Activated CD8-positive, alpha-beta T cell treated with anti-CD3 and anti-CD28 coated beads for 36 hours (primary cell): ENCODE measurements around the gene KRT85. TPM values are rescaled to one million over a fixed set of nuclear protein-coding genes. Genes with fewer than 3 reads are reported as not detected.

Experiments used
- ATAC-seq: fragments of 200-7000 bp; cut with Tn5 transposase; one replicate; pipeline ENCODE4 v1.10.0; 2021; ENCODE audit warnings: mild to moderate bottlenecking, moderate library complexity
- CTCF ChIA-PET: fragments of 350-600 bp; sonication (Branson Sonifier 250); formaldehyde crosslinking; loops from one replicate; lab custom pipeline; 2021; ENCODE audit warnings: antibody characterized with exemption; lab: Charles Lee
- POLR2A ChIA-PET: fragments of 350-600 bp; sonication (Branson Sonifier 250); formaldehyde crosslinking; loops from one replicate; lab custom pipeline; 2021; ENCODE audit warnings: antibody characterized with exemption; lab: Charles Lee
- DNase-seq: peaks from one replicate; pipeline ENCODE4 v3.0.0-alpha.2; 2020
- H3K27ac Mint-ChIP-seq: one replicate; pipeline ENCODE4 v1.8.0; 2021; ENCODE audit warnings: mild to moderate bottlenecking, mixed read lengths
- H3K27me3 Mint-ChIP-seq: one replicate; pipeline ENCODE4 v1.8.0; 2021; ENCODE audit warnings: mixed read lengths
- H3K36me3 Mint-ChIP-seq: one replicate; pipeline ENCODE4 v1.8.0; 2021; ENCODE audit warnings: low read depth, mixed read lengths
- H3K4me1 Mint-ChIP-seq: one replicate; pipeline ENCODE4 v1.8.0; 2021; ENCODE audit warnings: low read depth, mixed read lengths
- H3K4me3 Mint-ChIP-seq: one replicate; pipeline ENCODE4 v1.8.0; 2021; ENCODE audit warnings: mild to moderate bottlenecking, moderate library complexity, mixed read lengths
- H3K9me3 Mint-ChIP-seq: one replicate; pipeline ENCODE4 v1.8.0; 2021; ENCODE audit warnings: mixed read lengths
- intact Hi-C: fragments of 100-400 bp; cut with micrococcal nuclease; formaldehyde crosslinking; loops from one replicate; pipeline ENCODE4 v1.10.0; 2022
- total RNA-seq, 2 experiments: library from RNA; stranded (reverse); gene quantifications; one replicate each; pipeline ENCODE4 v1.2.3, GENCODE V29; 2021
- TF ChIP-seq, protein P1 (sequence below): fragments of 200-600 bp; IDR thresholded peaks from one replicate; pipeline ENCODE4 v1.8.0; 2022; ENCODE audit warnings: antibody characterized with exemption, mild to moderate bottlenecking

KRT85 gene
- not detected for total RNA-seq

DNA sequence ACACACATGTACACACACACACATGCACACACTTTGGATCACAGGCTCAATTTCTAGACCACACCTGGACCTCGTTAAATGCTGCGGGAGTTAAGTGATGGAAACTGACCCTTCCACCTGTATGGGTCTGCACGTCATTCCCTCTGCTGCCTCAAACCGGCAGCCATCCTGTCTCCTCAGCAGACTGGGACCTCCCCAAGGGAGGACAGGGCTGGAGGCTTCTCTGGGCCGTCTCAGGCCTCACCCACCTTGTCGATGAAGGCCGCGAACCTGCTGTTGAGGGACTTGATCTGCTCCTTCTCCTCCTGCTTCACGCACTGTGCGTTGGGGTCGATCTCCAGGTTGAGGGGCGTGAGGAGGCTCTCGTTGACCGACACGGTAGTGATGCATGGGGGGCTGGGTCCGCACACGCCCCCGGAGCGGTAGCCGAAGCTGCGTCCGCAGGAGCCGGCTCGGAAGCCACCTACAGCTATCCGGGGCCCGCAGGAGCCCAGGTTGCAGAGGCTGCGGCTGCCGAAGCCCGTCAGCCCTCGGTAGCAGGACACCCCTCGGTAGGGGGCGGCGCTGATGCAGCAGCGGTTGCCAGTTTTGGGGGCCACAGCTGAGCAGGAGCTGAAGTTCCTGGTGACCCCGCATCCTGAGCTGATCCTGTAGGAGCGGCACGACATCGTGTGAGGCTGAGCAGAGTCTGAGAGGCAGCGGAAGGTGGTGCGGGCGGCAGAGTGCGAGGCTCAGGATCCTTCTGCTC lies at the start of gene KRT85:
TSS of gene KRT85 (minus strand) at position 744 of the 748 bp plus-strand sequence. CDS start at position 668, 76 bp downstream.
- TF ChIP-seq, protein P1, sequence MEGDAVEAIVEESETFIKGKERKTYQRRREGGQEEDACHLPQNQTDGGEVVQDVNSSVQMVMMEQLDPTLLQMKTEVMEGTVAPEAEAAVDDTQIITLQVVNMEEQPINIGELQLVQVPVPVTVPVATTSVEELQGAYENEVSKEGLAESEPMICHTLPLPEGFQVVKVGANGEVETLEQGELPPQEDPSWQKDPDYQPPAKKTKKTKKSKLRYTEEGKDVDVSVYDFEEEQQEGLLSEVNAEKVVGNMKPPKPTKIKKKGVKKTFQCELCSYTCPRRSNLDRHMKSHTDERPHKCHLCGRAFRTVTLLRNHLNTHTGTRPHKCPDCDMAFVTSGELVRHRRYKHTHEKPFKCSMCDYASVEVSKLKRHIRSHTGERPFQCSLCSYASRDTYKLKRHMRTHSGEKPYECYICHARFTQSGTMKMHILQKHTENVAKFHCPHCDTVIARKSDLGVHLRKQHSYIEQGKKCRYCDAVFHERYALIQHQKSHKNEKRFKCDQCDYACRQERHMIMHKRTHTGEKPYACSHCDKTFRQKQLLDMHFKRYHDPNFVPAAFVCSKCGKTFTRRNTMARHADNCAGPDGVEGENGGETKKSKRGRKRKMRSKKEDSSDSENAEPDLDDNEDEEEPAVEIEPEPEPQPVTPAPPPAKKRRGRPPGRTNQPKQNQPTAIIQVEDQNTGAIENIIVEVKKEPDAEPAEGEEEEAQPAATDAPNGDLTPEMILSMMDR, result no peak
- Mint-ChIP-seq H3K27me3 (peaks cover 6% of the 10 kb centered on the region), H3K4me1 (no peaks in the 10 kb centered on the region), H3K36me3 (no peaks in the 10 kb centered on the region), H3K9me3 (no peaks in the 10 kb centered on the region), H3K4me3 (no peak within 1 kb of the TSS), H3K27ac (no peak within 1 kb of the TSS)
- ChIA-PET POLR2A (interaction anchor here (1.4 kb wide), 1 partner anchor 8 kb away, joined by 3 read pairs; no protein-coding TSS in a partner anchor), CTCF (interaction anchor here (1.2 kb wide), 1 partner anchor 88 kb away, joined by 3 read pairs; no protein-coding TSS in a partner anchor)
- ATAC-seq (no peak), DNase-seq (no peak)
- intact Hi-C loops, result no loop called here

DNA sequence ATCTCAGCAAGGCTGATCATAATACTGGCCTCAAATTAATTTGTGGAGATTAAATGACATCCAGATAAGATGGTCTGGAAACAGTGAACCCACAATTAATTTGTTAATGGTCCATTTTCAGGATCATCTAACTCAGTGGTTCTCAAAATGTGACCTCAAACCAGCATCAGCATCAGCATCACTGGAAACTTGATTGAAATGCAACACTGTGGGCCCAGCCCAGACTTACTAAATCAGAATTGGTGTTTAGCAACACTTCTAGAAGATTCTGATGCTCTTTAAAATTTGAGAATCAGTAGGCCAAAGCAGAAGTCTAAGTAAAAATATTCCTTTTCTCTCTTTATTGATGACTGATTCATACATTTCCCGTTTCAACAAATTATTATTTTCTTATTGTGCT lies 49.5 kb upstream of the KRT85 start:
- DNase-seq (no peak), ATAC-seq (no peak)
- intact Hi-C loops, result no loop called here
- peaks cover 6% of the 10 kb centered on the region for H3K4me1 Mint-ChIP-seq
- ChIA-PET POLR2A (no interaction called here), CTCF (no interaction called here)
- H3K27ac Mint-ChIP-seq, result no peak overlapping the region
- TF ChIP-seq, protein P1, result no peak
- H3K36me3 Mint-ChIP-seq, result no peaks in the 10 kb centered on the region
- H3K4me3 Mint-ChIP-seq, result no peak overlapping the region
- H3K27me3 Mint-ChIP-seq, result peaks cover 4% of the 10 kb centered on the region
- no peaks in the 10 kb centered on the region for H3K9me3 Mint-ChIP-seq

DNA sequence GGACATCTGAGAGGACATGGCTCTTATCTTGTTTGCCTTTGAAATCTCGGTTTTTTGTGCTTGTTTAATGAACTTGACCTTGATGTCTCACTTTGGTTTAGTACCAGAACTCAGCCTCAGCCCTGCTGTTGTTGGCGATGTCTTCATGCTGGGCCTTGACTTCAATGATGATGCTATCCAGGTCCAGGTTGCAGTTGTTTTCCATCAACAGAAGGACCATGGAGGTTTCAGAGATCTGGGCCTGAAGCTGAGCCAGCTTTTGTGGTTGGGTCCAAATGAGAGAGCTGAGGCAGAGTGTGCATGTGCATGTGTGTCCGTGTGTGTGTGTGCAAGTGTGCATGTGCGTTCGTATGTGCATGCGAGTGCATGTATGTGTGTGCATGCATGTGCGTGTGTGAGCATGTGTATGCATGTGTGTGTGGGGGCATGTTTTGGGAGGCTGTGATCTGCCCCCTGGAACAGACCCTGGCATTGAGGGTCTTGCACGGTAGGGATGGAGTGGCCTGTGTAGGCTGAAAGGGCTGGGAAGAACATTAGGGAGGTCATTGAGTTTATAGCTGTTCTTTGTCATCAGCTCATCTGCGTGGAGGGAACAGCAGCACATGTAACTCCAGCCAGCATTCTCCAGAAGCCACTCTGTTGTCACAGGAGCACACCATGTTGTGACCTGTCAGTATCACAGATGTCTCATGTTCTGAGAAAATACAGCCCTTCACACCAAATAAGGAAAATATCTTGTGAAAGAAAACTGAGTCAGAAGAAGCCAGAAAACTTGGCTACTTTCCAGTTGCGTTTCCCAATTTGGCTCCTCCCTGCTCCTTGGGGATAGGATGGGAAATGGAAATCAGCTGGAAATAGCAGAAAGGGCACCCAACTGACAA lies 48.8 kb upstream of the KRT85 start:
- Mint-ChIP-seq H3K27me3 (peaks cover 3% of the 10 kb centered on the region), H3K27ac (no peak overlapping the region), H3K4me1 (peaks cover 6% of the 10 kb centered on the region), H3K36me3 (no peaks in the 10 kb centered on the region), H3K4me3 (no peak overlapping the region), H3K9me3 (no peaks in the 10 kb centered on the region)
- ATAC-seq, result no peak
- intact Hi-C loops, result no loop called here
- ChIA-PET POLR2A (no interaction called here), CTCF (no interaction called here)
- no peak for DNase-seq
- TF ChIP-seq, protein P1, result no peak

DNA sequence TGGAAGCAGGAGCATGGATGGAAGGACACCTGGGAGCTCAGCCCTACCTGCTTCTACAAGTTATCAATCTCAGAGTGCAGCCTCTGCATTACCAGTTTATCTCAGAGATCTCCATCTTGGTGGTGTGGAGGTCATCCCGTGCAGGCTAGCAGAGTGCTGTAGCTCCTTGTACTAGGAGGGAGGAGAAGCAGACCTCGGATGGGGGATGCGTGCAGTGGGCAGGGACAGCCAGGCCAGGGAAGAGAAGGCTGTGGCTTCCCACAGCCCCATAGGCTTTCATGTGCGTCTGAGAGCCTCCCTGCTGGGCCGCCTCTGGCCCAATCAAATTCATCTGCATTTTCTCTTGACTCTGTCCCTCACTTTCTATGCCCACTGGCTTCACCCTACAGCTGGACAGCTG lies 47.7 kb upstream of the KRT85 start:
- Mint-ChIP-seq H3K9me3 (no peaks in the 10 kb centered on the region), H3K27ac (no peak overlapping the region), H3K36me3 (no peaks in the 10 kb centered on the region), H3K27me3 (peaks cover 3% of the 10 kb centered on the region), H3K4me3 (no peak overlapping the region), H3K4me1 (peaks cover 5% of the 10 kb centered on the region)
- ATAC-seq (no peak), DNase-seq (no peak)
- TF ChIP-seq, protein P1, result no peak
- CTCF ChIA-PET, result no interaction called here
- intact Hi-C loops, result no loop called here
- POLR2A ChIA-PET, result no interaction called here
